ENCODE data around the gene LAMB2.

GRCh38 chr3:49121132-49121736 lies 11.6 kb downstream of the LAMB2 start:
- TF ChIP-seq CTCF (IDR thresholded peaks at IDR 0.05), result no peak
- TF ChIP-seq POLR2A (IDR thresholded peaks at IDR 0.05), result no peak

Measured in lower leg skin (tissue), 3 donors.